A204.1 (cell line): ENCODE results near the gene IGDCC3.
"Not testable (repeated sequence)": the region's sequence is repeated elsewhere in the genome, so short reads cannot be mapped to it uniquely, and the experiment has no call there.

Experiments used
- FAIRE-seq: peaks from 2 replicates; lab custom pipeline; 2012; peaks lifted over from hg19 to GRCh38; lab: Jason Lieb, UNC

The IGDCC3 gene

GRCh38 chr15:65406424-65407000 is 28.7 kb upstream of the IGDCC3 start:
- no peak for FAIRE-seq

GRCh38 chr15:65405791-65406423 is 28.1 kb upstream of the IGDCC3 start:
- FAIRE-seq = no peak

GRCh38 chr15:65404186-65404872 is 26.5 kb upstream of the IGDCC3 start:
- no peak for FAIRE-seq

GRCh38 chr15:65402961-65403360 is 25.2 kb upstream of the IGDCC3 start:
- no peak for FAIRE-seq

GRCh38 chr15:65401611-65402240 is 23.9 kb upstream of the IGDCC3 start:
- FAIRE-seq = no peak

GRCh38 chr15:65400760-65401610 is 23.2 kb upstream of the IGDCC3 start:
- no peak for FAIRE-seq

- no peak for FAIRE-seq
These were observed 22.2 kb upstream of the IGDCC3 start for GRCh38 chr15:65399997-65400396.

- no peak for FAIRE-seq
These were observed 21.4 kb upstream of the IGDCC3 start for GRCh38 chr15:65399001-65399706.

- not testable (repeated sequence) for FAIRE-seq
These were observed 20.7 kb upstream of the IGDCC3 start for GRCh38 chr15:65398486-65398885.

- no peak for FAIRE-seq
These were observed 19.1 kb upstream of the IGDCC3 start for GRCh38 chr15:65396965-65397317.

- no peak for FAIRE-seq
These were observed 18.6 kb upstream of the IGDCC3 start for GRCh38 chr15:65396283-65396964.

GRCh38 chr15:65395567-65396202 is 17.9 kb upstream of the IGDCC3 start:
- no peak for FAIRE-seq

GRCh38 chr15:65394936-65395335 is 17.1 kb upstream of the IGDCC3 start:
- FAIRE-seq = no peak

GRCh38 chr15:65394280-65394789 is 16.5 kb upstream of the IGDCC3 start:
- no peak for FAIRE-seq

GRCh38 chr15:65393557-65393956 is 15.8 kb upstream of the IGDCC3 start:
- no peak for FAIRE-seq

- no peak for FAIRE-seq
These were observed 15.3 kb upstream of the IGDCC3 start for GRCh38 chr15:65393091-65393490.

- FAIRE-seq = no peak
These were observed 14.6 kb upstream of the IGDCC3 start for GRCh38 chr15:65392368-65392767.

- FAIRE-seq = no peak
These were observed 13.9 kb upstream of the IGDCC3 start for GRCh38 chr15:65391732-65392131.

GRCh38 chr15:65390447-65390846 is 12.6 kb upstream of the IGDCC3 start:
- no peak for FAIRE-seq

GRCh38 chr15:65389226-65389625 is 11.4 kb upstream of the IGDCC3 start:
- FAIRE-seq = no peak
